HG03378 (cell line): ENCODE data around the gene FAM161A.
A peak's percentile ranks its signal among the peaks of the same experiment; 100 is the strongest.

Experiments
- ATAC-seq: cut with Tn5 transposase; IDR thresholded peaks from one replicate; pipeline ENCODE4 v1.9.1; 2021; ENCODE audit warnings: mild to moderate bottlenecking, moderate library complexity; ENCODE audit not compliant: unreplicated experiment

The FAM161A gene

DNA sequence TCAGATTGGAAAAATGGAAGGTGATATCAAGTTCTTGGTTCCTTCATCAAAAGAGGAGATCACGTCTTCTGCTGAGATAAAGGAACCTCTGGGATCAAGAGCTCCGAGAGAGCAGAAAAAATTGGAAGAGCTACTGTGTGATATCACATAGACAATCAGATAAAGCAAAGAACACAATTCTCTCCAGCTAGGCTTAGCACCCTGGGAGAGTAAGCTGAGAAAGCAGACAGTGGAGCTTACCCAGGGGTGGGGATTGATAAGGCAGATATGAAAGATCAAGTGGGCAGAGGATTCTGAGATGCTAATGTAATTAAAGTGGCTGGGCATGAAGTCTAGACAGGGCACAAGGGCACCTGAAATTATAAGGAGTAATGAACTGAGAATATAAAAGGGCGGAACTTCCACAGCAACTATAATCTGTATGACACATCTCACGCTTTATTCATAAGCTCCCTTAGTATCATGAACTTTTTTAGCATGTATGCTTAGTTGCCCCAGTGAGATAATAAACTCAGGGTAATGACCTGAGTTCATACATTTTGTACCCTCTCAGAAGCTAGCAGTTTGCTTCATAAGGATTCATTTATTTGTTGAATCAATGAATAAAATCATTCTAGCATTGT is 65.8 kb downstream of the FAM161A start:
- no peak for ATAC-seq

DNA sequence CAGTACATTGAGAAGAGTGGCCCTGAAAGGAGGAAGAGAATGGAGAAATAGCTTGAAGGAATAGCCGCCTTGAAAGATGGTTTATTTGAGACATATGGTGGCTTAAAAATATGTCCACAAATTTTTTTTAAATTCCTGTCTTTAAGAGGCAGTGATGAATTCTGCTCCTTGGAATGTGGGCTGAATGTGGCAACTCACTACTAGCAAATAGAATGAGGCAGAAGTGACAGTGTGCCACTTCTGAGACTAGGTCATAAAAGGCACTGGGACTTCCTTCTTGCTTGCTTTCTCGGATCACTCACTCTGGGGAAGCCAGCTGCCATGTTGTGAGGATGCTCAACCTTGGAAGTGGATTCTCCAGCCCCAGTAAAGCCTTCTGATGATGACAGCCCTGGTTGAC is 67.0 kb downstream of the FAM161A start:
- ATAC-seq, result no peak

DNA sequence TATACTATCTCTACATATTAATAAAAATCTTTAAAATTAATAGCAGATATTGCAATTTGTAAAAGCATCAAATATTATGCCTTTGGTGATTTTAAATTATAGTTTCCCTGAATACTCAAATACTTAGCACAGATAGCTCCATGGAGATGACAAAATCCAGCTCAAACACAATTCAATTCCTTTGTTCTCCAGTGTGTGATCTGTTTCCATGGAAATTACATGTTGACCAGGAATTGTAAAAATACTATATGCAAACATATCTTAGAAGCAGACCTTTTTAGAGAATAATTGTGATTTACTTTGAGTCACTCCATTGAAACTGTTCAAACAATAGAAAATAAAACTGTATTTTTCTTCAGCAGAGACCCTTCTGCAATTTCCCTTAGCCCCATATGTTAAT is 68.3 kb downstream of the FAM161A start:
- no peak for ATAC-seq

DNA sequence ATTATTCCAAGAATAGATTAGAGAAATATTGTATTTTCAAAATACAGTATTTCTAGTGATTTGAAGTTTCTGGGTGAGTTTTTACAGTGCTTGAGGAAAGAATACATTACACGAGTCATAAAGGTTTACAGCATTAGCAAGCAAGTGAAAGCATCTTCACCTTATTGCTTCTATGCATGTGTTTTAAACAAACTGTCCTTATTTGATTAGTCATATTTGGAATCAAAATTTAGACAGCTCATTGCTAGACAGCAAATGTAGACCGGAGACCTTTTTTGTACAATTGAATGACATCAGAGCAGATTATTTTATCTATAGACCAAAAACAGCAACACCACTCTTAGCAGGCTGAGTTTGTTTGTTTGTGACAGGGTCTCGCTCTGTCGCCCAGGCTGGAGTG is 69.2 kb downstream of the FAM161A start:
- ATAC-seq, result no peak

DNA sequence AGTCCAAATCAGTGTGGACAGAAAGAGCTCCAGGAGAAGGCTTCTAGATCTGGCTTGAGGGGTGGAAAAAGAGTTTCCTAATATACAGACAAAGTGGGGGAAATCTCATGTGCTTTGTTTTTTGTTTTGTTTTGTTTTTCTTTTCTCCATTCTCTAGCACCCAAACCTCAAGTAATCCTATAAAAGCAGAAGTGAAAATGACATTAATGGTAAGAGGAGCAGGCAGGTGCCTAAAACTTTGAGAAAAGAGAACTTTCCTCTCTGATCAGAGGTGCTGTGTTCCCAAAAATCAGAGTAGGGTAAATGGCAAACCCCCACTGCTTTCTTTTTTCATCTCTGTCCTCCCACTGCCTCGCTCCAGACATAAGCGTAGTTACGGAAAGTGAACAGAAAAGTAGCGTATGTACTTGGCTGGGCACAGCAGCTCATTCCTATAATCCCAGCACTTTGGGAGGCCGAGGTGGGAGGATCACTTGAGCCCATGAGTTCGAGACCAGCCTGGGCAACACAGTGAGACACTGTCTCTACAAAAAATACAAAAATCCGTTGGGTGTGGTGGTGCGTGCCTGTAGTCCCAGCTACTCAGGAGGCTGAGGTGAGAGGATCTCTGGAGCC is 77.8 kb downstream of the FAM161A start:
- peak; percentile 76 for ATAC-seq
